22Rv1 (cell line): ENCODE measurements around the gene WEE2.

Experiments used
- H3K27ac ChIP-seq: fragments of 450-650 bp; 2 replicates; pipeline ENCODE4 v1.5.1; 2017
- ZFX ChIP-seq: fragments of 450-650 bp; IDR thresholded peaks from 2 replicates; pipeline ENCODE4 v1.6.1; 2017; ENCODE audit warnings: antibody characterized with exemption, borderline replicate concordance
- TF ChIP-seq, protein P1 (sequence below): fragments of 450-650 bp; IDR thresholded peaks from 2 replicates; pipeline ENCODE4 v1.5.1; 2017; ENCODE audit warnings: mild to moderate bottlenecking

Gene WEE2

DNA sequence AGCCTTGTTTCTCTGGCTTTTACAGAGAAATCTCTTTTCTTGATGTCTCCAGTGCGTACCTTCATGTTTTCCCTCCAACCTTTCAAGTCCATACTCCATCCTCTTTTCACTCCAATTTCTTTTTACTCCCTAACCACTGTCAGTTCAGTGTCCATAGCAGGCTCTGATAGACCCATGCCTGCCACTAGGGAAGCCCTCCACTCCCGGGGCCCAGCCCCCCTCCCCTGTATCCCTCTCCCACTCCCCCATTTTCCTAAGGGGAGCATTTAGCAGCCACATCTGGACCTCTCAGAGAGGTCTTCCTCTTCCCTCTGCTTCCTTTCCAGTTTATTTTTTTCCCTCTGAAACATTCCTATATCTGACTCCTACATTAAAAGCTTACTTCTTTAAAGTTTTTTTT is 39.3 kb upstream of the WEE2 start:
- no peak for TF ChIP-seq ZFX
- TF ChIP-seq, protein P1, sequence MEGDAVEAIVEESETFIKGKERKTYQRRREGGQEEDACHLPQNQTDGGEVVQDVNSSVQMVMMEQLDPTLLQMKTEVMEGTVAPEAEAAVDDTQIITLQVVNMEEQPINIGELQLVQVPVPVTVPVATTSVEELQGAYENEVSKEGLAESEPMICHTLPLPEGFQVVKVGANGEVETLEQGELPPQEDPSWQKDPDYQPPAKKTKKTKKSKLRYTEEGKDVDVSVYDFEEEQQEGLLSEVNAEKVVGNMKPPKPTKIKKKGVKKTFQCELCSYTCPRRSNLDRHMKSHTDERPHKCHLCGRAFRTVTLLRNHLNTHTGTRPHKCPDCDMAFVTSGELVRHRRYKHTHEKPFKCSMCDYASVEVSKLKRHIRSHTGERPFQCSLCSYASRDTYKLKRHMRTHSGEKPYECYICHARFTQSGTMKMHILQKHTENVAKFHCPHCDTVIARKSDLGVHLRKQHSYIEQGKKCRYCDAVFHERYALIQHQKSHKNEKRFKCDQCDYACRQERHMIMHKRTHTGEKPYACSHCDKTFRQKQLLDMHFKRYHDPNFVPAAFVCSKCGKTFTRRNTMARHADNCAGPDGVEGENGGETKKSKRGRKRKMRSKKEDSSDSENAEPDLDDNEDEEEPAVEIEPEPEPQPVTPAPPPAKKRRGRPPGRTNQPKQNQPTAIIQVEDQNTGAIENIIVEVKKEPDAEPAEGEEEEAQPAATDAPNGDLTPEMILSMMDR: no peak
- no peak overlapping the region for H3K27ac ChIP-seq

DNA sequence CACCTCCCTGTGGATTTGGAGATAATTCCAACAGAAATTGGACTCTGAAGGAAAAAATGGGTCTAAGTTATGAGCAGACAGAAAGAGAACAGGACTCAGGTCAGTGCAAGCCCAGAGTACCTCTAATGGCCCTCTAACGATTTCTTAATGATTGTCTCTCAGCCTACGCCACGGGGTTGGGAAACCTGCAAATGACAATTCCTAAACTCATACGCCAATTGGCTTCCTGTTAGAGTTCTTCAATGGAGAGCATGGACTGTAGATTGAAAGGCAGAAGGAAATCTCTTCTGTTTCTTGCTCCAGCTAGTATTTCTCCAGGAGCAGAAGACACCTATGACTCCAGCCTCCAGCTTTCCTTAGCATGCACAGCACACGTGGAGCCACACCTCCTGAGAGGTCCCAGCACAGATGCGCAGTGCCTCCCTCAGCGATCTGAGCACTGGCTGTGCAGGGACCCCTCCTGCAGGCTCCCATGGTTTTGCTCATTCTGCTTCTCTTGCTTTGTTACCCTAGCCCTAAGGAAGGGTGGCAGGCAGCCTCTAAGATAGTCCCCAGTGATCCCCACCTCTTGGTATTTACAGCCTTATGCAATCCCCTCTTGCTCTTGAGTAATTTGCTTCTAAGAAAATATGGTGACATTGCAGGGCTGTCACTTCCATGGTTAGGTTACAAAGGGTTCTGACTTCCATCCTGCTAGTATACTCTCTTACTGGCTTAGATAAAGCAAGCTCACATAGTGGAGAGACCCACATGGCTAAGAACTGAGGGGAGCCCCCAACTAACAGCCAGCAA is 36.3 kb upstream of the WEE2 start:
- TF ChIP-seq, protein P1: no peak
- no peak for TF ChIP-seq ZFX
- H3K27ac ChIP-seq: no peak overlapping the region

DNA sequence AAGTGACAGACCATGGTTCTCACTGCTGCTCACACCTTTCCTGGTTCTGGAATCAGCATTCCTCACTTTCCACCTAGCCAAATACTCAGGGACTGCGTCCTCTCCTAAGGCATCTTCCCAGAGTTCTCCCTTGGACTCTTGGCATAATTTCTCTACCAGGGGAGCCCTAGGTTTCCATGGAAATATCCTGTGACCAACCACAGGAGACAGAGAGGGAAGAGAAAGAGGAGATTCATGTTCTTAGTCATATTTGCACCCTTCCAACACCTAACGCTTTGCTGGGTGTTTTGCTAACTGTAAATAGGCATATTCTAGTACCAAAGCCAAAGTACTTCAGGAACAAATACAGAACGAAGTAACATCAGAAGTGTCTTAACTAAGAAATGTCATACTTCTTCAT is 34.8 kb upstream of the WEE2 start:
- no peak overlapping the region for H3K27ac ChIP-seq
- TF ChIP-seq, protein P1: no peak
- TF ChIP-seq ZFX: no peak

DNA sequence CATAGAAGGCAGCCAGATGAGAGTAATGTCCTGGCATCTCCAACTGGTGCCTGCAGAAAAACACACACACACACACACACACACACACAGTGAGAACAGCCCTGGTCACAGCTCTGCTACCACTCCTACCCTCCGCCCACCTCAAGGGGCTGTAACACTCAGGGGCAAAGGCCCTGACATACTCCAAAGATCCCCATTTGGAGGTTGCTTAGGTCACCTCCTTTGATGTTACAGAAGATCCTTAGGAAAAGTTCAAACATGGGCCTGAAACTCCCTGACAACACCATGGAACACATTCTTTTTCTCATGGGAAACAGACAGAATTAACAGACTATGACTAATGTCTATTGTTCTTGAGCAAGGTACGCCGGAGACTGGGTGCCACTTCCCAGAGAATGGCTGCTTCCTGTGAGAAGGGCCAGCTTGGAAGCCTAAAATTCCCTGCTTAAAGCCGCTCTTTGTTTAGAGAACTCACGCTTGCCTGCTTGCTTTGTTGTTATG is 33.9 kb upstream of the WEE2 start:
- TF ChIP-seq ZFX: no peak
- TF ChIP-seq, protein P1: no peak
- H3K27ac ChIP-seq: no peak overlapping the region

DNA sequence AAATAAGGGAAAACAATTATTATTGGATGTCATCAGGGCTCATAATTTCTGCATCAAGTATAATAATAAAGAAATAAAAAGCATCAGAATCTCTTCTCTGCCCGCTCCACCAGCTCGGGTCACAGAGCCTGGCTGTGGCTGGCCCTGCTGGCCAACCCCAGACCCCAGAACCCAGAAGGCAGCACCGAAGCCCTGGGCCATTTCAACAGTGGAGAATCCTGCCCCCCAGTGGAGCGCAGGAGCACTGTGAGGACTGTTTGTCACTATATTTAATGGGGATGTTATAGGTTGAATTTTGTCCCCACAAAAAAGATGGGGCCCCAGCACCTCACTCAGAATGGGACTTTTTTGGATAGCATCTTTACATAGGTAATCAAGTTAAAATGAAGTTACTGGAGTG is 33.5 kb upstream of the WEE2 start:
- TF ChIP-seq, protein P1: peak; percentile 79
- no peak for TF ChIP-seq ZFX
- no peak overlapping the region for H3K27ac ChIP-seq

DNA sequence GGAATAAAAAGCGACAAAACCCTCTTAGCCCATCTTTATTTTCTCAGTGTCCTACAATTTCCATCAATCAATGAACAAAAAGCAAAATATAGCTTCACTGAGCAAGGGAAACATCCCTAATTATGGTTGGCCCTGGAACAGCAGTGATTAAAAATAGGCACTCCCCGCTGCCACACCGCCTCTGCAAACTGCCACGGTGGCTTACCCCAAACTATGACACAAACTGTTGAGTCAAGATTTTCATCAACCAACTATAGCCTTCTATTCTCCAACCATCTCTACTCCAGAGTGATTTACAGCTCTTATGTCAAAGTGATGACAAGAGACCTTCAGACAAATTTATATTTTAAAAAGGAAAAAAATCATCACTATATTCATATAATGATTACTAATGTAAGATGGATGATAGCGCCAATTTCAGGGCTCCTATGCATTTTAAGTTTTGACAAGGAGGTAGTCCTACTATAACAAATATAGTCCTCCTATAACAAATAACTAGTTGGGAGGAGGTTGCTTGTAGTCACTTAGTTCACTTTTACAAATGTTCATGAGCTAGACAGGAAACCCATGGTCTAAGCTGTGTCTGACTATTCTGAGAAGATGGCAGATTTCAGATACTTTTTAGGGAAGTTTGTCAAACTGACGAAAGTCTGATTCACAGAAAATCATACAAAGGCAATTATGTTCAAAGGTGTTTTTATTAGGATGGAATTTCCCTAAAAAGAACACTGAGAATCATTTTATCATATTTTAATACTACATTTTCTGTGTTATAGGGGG is 32.5 kb upstream of the WEE2 start:
- no peak for TF ChIP-seq ZFX
- TF ChIP-seq, protein P1: no peak
- H3K27ac ChIP-seq: no peak overlapping the region

DNA sequence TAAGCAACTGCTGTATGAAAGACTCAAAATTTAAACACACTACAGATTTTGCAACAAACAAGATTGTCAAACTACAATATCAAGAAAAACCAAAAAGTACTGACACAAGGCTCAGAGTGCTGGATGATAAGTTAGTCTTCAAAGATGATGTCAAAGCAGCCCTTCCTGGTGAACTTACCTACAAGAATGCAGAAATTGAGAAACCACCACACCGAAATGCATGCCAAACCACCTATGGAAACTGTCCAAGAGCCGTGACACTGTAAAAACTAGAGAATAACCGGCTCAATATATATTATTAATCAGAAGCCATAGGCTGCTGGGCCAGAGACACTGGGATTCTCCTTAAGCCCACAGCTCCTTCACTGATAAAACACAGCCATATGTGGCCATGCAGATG is 31.5 kb upstream of the WEE2 start:
- no peak overlapping the region for H3K27ac ChIP-seq
- TF ChIP-seq, protein P1: no peak
- no peak for TF ChIP-seq ZFX
